Stimulated activated CD4-positive, alpha-beta T cell treated with anti-CD3 and anti-CD28 coated beads, Interleukin-12 subunit alpha, Interleukin-12 subunit beta, amount 100 ng/mL, for 4 hours (primary cell): ENCODE measurements around the gene CCDC70.

Experiments
- DNase-seq: peaks from one replicate; pipeline ENCODE4 v3.0.0-alpha.2; 2020

Gene CCDC70

GRCh38 chr13:51912091-51912490 is 50.3 kb downstream of the CCDC70 start:
- no peak for DNase-seq

GRCh38 chr13:51912511-51913225 is 50.9 kb downstream of the CCDC70 start:
- no peak for DNase-seq

- DNase-seq, result no peak
These were observed 51.8 kb downstream of the CCDC70 start for GRCh38 chr13:51913421-51914136.

- no peak for DNase-seq
These were observed 52.3 kb downstream of the CCDC70 start for GRCh38 chr13:51914137-51914493.
